Left ventricle myocardium superior (tissue), 1 donor: ENCODE data around the gene LOC101059915. TPM values are rescaled to one million over a fixed set of nuclear protein-coding genes. Genes with fewer than 3 reads are reported as not detected.
"Not testable (repeated sequence)": the region's sequence is repeated elsewhere in the genome, so short reads cannot be mapped to it uniquely, and the experiment has no call there.

Experiments used
- ATAC-seq: fragments of 200-7000 bp; cut with Tn5 transposase; one replicate; pipeline ENCODE4 v1.9.1; 2020; ENCODE audit warnings: mild to moderate bottlenecking, moderate library complexity
- DNase-seq: peaks from one replicate; pipeline ENCODE4 v3.0.0-alpha.2; 2020
- intact Hi-C: fragments of 100-400 bp; cut with micrococcal nuclease; formaldehyde crosslinking; loops from one replicate; pipeline ENCODE4 v1.11.0; 2022
- total RNA-seq: library from RNA; stranded (reverse); fragmentation: NEBNext Ultra II Directional; extraction: Animal tissue kit (Norgen Biotek cat#: 25700); gene quantifications from one replicate; pipeline ENCODE4 v1.2.1, GENCODE V29; 2021
- donor health status: DM: no; HTN: yes; CAD: no; lungs with severe emphysema.

The LOC101059915 gene

GRCh38 chrX:71719195-71719594 lies 51.8 kb downstream of the LOC101059915 start:
- intact Hi-C loops, ATAC-seq, DNase-seq: not testable (repeated sequence)

DNA sequence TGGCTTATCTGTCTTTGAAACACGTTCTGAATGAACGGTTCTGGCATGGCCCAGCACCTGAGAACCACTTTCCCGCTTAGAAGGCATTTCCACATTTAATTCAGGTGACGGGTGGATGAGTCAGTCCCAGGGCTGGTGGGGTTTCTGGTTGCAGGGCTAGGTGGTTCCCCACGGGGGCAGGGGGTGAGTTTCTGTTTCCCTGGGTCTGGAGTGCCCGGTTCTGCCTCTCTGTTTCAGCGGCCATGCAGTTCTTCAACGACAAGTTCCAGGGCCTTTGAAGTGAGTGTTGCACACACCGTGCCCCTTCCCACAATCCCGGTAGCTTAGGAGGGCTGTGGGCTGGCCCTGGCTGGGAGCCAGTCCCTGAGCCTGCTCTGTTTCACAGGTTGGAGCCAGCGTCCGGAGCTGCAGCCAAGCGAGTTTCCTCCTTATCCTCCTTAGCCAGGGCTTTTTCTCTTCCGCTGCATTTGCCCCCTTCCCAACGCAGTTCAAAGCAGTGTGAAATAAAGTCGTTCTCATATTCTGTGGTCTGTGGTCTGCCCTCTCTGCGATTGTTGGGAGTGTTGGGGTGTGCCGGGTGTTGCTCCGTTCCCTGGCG lies 53.0 kb downstream of the LOC101059915 start:
- DNase-seq, ATAC-seq, intact Hi-C loops: not testable (repeated sequence)

Other genes with a start within 250 kb of the LOC101059915 start
- 96.4 TPM for gene OGT, start 134.4 kb upstream of the LOC101059915 start, total RNA-seq
- 1.5 TPM for gene GCNA, start 89.1 kb upstream of the LOC101059915 start, total RNA-seq
- 0.20 TPM for gene CXCR3, start 49.0 kb upstream of the LOC101059915 start, total RNA-seq
- not detected for gene CXorf49, start 50.7 kb downstream of the LOC101059915 start, total RNA-seq
- not detected for gene CXorf49B, start 95.8 kb downstream of the LOC101059915 start, total RNA-seq
- 3.7 TPM for gene NHSL2, start 243.3 kb downstream of the LOC101059915 start, total RNA-seq